GM19452 (cell line): ENCODE results near the gene ZNF148.

Experiments used
- ATAC-seq: cut with Tn5 transposase; IDR thresholded peaks from one replicate; pipeline ENCODE4 v1.9.1; 2021; ENCODE audit not compliant: unreplicated experiment

ZNF148 gene

DNA sequence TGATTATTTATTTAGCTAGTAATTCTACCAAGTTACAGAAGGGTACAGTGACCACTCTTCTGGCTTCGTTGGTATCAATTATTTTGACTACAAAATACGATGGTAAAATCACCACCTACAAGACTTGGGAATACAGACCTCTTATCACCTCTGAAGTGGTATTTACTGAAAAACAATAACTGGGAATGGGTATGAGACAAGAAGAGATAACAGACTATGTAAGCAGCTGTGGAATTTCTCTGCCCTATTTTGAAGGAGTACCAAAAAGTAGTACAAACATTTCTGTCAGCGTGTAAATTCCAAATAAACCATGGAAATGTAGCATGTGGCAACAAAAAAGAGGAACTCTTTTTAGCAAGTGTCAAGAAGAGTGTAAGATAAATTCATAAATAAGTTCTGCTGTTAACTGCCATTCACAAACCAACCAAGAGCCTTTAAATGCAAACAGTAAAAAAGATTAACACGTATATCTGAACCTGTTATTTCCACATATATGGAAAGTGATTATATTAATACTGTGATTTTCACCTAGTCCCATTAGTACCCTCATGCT is 85.6 kb downstream of the ZNF148 start:
- no peak for ATAC-seq

DNA sequence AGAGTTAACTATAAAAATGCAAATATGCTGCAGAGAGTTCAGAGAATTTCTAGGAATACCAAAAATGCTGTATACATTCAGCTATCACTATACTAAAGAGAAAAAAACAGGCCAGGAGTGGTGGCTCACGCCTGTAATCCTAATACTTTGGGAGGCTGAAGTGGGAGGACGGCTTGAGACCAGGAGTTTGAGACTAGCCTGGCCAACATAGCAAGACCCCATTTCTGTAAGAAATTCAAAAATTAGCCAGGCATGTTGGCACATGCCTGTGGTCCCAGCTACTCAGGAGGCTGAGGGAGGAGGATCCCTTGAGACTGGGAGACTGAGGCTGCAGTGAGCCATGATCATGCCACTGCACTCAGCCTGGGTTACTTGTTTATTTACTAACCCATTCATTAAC is 87.9 kb downstream of the ZNF148 start:
- ATAC-seq, result no peak

GRCh38 chr3:125281381-125281780 is 93.7 kb downstream of the ZNF148 start:
- no peak for ATAC-seq

GRCh38 chr3:125280668-125281361 is 94.3 kb downstream of the ZNF148 start:
- no peak for ATAC-seq

DNA sequence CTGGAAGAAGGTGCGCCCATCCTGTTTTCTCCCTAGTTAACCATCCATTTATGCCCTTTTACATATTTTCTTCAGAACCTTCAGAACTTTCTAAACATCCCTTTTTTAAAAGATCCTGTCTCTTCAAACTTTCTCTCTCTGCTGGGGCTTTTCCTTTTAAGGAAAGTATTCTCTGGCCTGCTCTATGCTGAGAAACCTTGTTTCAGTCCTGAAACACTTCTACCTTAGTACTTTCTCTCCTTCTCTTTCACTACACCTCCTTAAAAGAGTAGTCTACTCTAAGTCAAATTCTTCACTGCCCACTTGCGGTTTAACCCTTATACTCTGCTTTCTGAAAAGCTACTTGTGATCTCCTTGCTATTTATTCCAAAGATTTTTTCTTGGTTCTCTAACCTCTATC is 97.0 kb downstream of the ZNF148 start:
- ATAC-seq, result no peak

GRCh38 chr3:125271127-125271526 is 104.0 kb downstream of the ZNF148 start:
- no peak for ATAC-seq

- no peak for ATAC-seq
Measured at GRCh38 chr3:125267460-125267859, 107.7 kb downstream of the ZNF148 start.

DNA sequence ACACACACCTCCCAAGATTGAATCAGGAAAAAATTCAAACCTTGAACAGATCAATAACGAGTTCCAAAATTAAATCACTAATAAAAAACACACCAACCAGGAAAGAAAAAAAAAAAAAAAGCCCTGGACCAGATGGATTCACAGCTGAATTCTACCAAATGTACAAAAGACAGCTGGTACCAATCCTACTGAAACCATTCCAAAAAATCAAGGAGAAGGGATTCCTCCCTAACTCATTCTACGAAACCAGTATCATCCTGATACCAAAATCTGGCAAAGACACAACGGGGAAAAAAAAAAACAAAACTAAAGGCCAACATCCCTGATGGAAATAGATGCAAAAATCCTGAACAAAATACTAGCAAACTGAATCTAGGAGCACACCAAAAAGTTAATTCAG is 108.2 kb downstream of the ZNF148 start:
- ATAC-seq, result no peak

DNA sequence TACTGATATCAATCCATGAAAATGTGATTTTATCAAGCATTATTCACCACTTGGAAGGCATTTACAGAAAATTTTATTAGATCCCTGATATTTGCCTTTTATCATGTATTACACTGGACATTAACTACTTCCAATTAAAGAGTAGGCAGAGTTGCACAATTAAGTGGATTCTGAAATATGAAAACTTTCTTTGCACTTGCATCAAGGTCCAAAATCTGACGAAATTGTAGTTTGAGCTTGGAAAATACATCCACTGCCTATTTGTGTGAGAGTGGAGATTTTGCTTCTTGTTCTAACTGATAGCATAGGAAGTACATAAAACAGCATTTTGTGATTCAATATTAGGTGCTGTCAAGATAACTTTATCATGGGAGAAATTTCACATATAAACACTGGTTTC is 113.0 kb downstream of the ZNF148 start:
- no peak for ATAC-seq

DNA sequence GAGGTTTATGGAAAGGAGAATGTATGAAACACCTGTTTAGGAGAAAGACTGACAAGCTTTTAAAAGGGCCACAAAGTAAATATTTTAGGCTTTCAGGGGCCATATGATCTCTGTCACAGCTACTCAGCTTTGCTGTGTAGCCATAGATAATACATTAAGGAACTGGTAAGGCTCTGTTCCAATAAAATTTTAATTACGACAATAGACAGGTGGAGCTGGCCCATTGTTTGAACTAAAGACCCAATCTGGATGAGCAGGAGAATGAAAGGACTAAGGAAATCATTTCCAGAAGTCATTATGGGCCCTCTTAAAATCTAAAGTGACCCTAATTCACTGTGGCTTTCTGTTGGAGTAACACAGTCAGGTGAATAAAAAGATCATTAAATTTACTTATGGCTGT is 114.1 kb downstream of the ZNF148 start:
- ATAC-seq, result no peak

DNA sequence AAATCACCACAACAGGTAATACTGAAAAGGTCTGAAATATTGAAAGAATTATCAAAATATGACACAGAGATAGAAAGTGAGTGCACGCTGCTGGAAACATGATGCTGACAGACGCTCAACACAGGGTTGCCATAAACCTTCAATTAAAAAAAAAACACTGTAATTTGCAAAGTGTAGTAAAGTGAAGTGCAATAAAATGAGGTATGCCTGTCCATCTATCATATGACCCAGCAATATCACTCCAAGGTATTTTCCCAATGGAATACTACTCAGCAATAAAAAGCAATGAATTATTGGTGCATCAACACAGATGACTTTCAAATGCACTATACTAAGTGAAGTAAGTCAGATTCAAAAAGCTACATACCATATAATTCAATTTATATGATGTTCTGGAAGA is 115.0 kb downstream of the ZNF148 start:
- no peak for ATAC-seq

- no peak for ATAC-seq
Measured at GRCh38 chr3:125257536-125257935, 117.6 kb downstream of the ZNF148 start.

- ATAC-seq, result no peak
Measured at GRCh38 chr3:125256675-125257074, 118.5 kb downstream of the ZNF148 start.

GRCh38 chr3:125250973-125251372 is 124.2 kb downstream of the ZNF148 start:
- no peak for ATAC-seq

DNA sequence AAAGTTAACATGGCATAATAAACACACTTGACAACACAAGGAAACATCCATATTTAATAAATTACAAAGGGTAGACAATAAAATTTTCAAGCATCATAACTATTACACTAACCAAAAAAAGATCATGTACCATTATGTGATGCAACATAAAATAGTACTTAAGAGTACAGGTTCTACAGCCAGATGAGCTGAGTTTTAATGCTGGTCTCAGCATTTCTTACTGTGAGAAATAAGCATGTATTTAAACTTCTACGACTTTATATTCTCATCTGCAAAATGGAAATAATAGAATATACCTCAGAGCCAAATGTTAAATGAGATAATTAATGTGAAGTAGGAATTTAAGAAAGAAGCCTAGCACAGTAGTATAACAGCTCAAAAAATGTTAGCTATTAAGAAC is 128.9 kb downstream of the ZNF148 start:
- no peak for ATAC-seq

DNA sequence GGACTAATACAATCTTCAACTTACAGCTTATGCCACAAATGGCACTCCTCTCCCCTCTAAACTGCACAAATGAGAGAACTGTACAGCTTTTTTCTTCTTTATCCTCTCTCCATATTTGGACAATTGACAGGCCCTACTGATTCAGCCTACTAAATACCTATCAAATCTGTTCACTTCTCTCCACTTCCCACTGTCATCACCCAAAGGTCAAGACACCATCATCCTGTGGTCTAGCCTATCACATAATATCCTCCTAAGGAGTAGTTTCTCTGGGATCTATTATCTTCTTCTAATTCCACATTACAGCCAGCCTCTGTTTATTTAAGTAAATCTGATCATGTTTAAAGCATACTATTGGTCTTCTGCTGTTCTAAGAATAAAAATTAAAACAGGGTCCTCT is 129.6 kb downstream of the ZNF148 start:
- no peak for ATAC-seq

DNA sequence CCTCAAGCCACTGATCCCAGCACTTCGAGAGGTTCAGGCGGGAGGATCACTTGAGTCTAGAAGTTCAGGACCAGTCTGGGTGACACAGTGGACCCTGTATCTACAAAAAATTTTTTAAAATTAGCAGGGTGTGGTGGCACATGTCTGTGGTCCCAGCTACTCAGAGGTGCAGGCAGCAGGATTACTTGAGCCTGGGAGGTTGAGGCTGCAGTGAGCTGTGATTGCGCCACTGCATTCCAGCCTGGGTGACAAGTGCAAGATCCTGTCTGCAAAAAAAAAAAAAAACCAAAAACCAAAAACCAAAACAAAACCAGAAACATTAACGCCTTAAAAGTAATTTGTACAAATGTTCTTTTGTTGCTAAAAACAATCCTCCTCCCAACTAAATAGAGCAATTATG is 134.6 kb downstream of the ZNF148 start:
- ATAC-seq, result no peak

DNA sequence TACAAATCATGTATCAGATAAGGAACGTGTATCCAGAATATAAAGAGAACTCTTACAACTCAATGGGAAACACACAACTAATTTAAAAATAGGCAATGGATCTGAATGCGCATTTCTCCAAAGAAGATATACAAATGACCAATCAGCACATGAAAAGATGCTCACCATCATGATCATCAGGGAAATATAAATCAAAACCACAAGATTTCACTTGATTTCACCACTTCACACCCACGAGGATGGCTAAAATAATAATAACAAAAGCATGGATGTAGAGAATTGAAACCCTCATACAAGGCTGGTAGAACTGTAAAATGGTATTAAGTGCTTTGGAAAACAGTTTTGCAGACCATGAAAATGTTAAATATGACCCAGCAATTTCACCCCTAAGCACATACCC is 135.9 kb downstream of the ZNF148 start:
- ATAC-seq, result no peak

DNA sequence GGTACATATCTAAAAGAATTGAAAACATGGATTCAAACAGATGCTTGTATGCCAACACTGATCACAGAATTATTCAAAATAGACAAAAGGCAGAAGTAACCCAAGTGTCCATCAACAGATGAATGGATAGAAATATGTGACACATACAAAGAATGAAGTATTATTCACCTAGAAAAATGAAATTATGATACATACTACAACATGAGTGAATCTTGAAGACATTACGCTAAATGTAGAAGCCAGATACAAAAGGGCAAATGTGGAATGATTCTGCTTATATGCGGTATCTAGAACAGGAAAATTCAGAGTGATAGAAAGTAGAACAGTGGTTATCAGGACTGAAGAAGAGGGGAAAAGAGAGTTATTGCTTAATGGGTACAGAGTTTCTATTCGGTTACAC is 136.4 kb downstream of the ZNF148 start:
- no peak for ATAC-seq

GRCh38 chr3:125236331-125236903 is 138.7 kb downstream of the ZNF148 start:
- no peak for ATAC-seq

GRCh38 chr3:125234831-125235230 is 140.3 kb downstream of the ZNF148 start:
- ATAC-seq, result no peak

DNA sequence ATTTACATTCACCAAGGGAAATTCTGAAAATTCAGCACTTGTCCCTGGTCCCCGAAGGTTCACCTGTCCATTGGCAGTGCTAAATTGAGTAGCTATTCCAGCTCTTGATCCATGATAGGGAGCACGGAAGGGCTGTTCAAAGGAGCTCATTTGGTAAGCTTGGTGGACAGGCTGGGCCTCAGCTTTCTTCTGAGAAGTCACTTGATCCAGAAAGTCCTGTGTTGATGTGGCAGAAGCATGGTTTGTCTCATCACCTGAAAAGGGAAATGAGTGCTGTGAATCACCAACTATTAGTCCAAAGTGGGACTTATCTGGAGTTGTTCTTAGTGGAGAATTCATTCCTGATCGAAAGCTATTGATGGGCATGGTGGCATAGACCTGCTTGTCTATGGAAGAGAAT is 142.7 kb downstream of the ZNF148 start:
- ATAC-seq, result no peak

- no peak for ATAC-seq
Measured at GRCh38 chr3:125231895-125232294, 143.2 kb downstream of the ZNF148 start.
